HG03097 (cell line): Measurements from ENCODE around the gene KPTN.

Source experiments
- ATAC-seq: cut with Tn5 transposase; IDR thresholded peaks from one replicate; pipeline ENCODE4 v1.9.1; 2021; ENCODE audit not compliant: unreplicated experiment, low FRiP score

The KPTN gene

GRCh38 chr19:47509170-47509847 is 25.3 kb upstream of the KPTN start:
- no peak for ATAC-seq

DNA sequence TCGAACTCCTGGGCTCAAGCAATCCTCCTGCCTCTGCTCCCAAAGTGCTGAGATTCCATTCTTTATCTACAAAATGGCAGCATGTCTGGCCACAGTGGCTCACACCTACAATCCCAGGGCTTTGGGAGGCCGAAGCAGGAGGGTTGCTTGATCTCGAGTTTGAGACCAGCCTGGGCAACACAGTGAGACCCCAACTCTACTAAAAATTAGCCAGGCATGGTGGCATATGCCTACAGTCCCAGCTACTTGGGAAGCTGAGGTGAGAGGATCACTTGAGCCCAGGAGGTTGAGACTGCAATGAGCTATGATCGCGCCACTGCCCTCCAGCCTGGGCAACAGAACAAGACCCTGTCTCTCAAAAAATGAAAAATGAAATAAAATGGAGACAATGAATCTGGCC is 24.7 kb upstream of the KPTN start:
- ATAC-seq: no peak

DNA sequence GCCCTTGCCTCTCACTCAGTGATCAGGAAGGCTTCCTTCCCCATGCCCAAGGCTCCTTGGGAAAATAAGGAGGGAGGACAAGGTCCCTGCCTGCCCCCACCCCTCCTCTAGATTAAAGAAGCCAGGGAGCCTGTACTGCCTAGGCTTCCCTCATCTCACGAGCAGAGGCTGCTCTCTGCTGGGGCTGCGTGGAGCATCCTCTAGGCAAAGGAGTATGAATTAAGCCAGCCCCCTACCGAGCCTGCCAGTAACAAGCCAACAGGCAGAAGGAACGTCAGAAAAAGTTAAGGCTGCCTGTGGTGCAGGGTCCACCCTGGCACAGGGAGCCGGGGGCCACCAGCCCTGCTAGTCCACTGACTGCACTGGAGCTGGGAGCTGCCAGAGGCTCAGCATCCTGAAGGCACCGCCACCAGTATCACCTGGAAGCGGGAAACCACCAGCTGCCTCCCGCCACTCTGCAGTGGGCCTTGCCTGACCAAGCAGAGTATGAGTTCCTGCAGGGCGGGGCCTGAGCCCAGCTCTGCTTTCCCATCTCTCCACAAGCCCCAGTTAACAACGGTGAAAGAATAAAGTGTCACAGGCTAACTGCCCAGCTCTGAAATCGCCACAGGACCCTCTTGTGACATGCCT is 24.0 kb upstream of the KPTN start:
- no peak for ATAC-seq

DNA sequence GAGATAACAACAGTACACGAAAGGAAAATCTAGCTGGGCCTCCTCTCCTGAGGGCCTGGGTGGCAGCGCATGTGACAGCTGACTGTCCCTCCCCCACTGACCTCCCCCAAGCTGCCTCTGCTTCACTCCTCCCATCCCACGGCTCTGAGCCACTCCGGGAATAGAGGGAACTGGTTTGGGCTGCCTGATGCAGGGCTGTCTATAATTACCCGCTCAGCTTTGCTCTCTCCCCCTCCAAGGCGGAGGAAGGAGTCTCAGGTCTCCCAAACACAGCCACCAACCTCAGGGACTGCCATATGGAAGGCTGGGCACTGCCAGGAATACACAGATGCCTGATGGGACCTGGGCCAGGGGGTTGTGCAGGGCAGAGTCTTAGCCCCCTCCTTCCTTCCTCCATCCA is 23.0 kb upstream of the KPTN start:
- ATAC-seq: no peak

- ATAC-seq: no peak
Observed at GRCh38 chr19:47506459-47506858, 22.4 kb upstream of the KPTN start.

DNA sequence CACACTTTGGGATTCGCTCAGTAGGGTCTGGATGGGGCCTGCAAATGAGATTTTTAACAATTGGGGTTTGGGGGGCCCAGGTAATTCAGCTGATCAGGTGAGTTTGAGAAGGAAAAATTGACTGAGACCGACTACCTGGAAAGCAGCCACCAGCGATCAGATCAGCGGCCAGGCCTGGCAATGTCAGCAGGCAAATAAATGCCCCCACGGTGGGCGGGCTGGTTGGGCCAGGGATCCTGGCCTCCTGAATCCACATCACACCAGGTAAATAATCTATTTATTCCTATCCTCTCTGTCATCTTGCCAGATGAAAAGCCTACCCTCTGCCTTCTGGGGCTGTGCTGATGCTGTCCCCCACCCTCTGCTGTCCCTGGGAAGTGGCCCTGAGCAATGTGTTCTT is 21.5 kb upstream of the KPTN start:
- no peak for ATAC-seq

DNA sequence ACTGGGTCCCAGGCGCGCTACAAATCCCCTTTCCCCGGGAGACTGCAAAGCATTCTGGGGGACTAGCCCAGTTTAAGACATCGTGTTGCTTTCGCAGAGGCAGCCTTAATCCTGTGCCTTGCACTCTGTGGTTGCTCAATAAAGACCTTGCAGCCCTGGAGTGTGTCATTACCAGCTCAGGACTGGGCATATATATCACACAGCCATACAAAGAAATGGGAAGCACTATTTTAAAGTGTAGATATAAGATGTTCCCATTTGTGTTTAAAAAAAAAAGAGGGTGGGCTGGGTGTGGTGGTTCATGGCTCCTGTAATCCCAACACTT is 19.8 kb upstream of the KPTN start:
- no peak for ATAC-seq

DNA sequence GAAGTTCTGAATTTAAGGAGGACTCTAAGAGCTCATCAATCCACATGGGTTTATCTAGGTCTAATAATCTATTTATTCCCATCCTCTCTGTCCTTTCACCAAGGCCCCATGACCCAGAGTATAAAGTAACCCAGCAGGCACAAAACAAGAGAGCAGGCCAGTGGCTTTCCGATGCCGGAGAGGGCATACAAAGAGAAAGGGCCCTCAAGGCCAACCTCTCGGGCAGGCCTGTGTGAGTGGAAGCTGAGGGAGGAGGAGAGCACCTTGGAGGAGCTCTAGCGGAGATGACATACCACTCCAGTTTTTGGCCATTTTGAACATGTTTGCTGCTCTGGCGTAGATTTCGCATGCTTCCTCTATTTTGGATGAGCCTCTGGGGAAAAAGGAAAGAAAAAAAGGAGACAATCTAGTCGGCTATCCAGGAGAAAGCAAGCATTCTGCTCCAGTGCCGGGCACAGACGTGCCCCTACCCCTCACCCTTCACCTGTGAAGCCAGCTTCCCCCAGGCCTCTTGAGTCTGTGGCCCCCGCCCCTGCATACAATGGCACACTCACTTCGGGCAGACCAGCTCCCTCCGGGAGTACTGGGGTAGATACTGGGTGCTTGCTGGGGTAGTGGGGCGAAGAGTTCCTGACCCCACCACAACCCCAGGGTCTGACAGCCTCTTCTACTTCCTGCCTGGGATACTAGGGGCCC is 19.3 kb upstream of the KPTN start:
- no peak for ATAC-seq

GRCh38 chr19:47499863-47500830 is 16.1 kb upstream of the KPTN start:
- no peak for ATAC-seq

GRCh38 chr19:47499371-47499770 is 15.4 kb upstream of the KPTN start:
- no peak for ATAC-seq

GRCh38 chr19:47498561-47498960 is 14.5 kb upstream of the KPTN start:
- no peak for ATAC-seq

- no peak for ATAC-seq
Observed at GRCh38 chr19:47497821-47498520, 14.0 kb upstream of the KPTN start.

GRCh38 chr19:47497050-47497766 is 13.2 kb upstream of the KPTN start:
- no peak for ATAC-seq

- no peak for ATAC-seq
Observed at GRCh38 chr19:47495478-47496372, 11.7 kb upstream of the KPTN start.

- ATAC-seq: no peak
Observed at GRCh38 chr19:47494729-47495128, 10.7 kb upstream of the KPTN start.

DNA sequence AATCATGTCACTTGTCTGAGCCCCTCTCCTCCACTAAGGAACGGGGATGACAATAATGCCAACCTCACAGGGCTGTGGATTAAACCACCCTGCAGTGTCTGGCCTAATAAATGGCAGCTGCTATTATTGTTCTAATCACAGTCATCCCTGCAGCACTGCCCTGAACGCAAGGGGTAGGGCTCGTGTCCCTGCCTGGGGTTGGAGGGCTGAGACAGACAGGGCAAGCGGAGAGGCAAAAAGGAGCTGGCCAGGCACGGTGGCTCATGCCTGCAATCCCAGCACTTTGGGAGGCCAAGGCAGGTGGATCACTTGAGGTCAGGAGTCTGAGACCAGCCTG is 10.2 kb upstream of the KPTN start:
- ATAC-seq: no peak

DNA sequence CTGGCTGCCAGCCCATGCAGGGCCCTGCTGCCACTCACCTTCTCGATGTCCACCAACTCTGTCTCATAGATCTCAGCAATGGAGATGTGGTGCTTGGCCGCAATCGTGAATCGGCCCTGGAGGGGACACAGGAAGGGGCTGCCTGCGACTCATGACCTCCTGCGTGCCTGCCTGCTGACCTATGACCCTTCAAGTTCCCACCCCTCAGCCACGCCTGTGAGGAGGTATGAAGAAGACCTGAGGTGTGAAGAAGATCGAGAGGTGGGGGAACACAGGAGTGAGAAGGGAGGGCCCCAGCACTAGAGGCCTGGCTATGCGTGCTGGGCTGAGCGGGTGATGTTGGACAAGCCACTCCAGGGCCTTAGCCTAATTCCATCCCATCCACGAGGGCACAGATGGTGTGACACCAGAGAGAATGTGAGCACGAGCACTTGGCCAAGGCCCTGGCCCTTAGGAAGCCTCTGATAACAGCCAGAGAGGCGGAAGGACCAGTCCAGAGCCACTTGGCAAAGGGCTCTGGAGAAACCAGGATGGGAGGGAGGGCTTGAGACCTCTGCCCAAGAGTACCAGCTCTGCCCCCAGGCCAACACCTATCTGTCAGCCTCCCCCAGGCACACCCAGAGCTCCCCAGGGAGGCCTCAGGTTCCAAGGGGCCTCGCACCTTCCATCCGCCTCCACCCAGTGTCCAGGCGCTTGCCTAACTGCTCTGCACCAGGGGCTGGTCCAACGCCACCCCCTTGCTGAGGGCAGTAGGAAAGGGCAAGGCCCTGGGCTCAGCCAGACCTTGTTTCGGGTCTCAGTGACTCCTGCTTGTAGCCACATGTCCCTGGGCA is 9.6 kb upstream of the KPTN start:
- no peak for ATAC-seq
